A549 (cell line): ENCODE measurements around the gene CHRNA4.

ENCODE experiments used
- CTCF ChIP-seq: fragments of >200 bp; sonication (Bioruptor Twin); formaldehyde crosslinking; IDR thresholded peaks from 3 replicates; pipeline ENCODE4 v1.5.1; 2016
- EHMT2 ChIP-seq: fragments of 200-600 bp; sonication (generic); IDR thresholded peaks from 2 replicates; pipeline ENCODE4 v1.6.1; 2016; ENCODE audit warnings: antibody characterized with exemption, low read depth, mild to moderate bottlenecking, moderate library complexity
- EP300 ChIP-seq, 2 experiments: fragments of >200 bp; sonication (Bioruptor Twin); formaldehyde crosslinking; IDR thresholded peaks; 2 replicates in 1 of 2; 3 replicates in 1 of 2; pipeline ENCODE4 v1.6.1; 2016 to 2017
- ESRRA ChIP-seq: fragments of 150-350 bp; IDR thresholded peaks from 2 replicates; pipeline ENCODE4 v1.6.1; 2014; ENCODE audit warnings: mild to moderate bottlenecking, low read length, borderline replicate concordance
- KDM1A ChIP-seq: fragments of 200-600 bp; sonication (generic); IDR thresholded peaks from 2 replicates; pipeline ENCODE4 v1.6.1; 2016; ENCODE audit warnings: low read depth, mild to moderate bottlenecking
- MAFK ChIP-seq: fragments of 450-650 bp; IDR thresholded peaks from 2 replicates; pipeline ENCODE4 v1.6.1; 2014; ENCODE audit not compliant: partially characterized antibody
- NFE2L2 ChIP-seq: fragments of 150-350 bp; conservative IDR thresholded peaks from 2 replicates; pipeline ENCODE4 v1.6.1; 2014; ENCODE audit warnings: low read length
- POLR2A ChIP-seq: IDR thresholded peaks from 2 replicates; pipeline ENCODE4 v1.6.1; 2012; ENCODE audit warnings: mild to moderate bottlenecking, low read length
- POLR2AphosphoS2 ChIP-seq: conservative IDR thresholded peaks from 2 replicates; pipeline ENCODE4 v1.6.1; 2012; ENCODE audit warnings: low read length, improper control_type of control experiment, inconsistent platforms
- RAD21 ChIP-seq, 2 experiments: fragments of >200 bp in 1 of 2; sonication (Bioruptor Twin) in 1 of 2; formaldehyde crosslinking in 1 of 2; IDR thresholded peaks in 1 of 2; conservative IDR thresholded peaks in 1 of 2; 2 replicates in 1 of 2; 3 replicates in 1 of 2; pipeline ENCODE4 v1.6.1; 2012 to 2018; ENCODE audit warnings: inconsistent platforms in 1 of 2
- REST ChIP-seq: fragments of 200-600 bp; sonication (generic); IDR thresholded peaks from 2 replicates; pipeline ENCODE4 v1.6.1; 2016; ENCODE audit warnings: antibody characterized with exemption, mild to moderate bottlenecking, moderate library complexity
- ZFP36 ChIP-seq: fragments of 450-650 bp; IDR thresholded peaks from 2 replicates; pipeline ENCODE4 v1.6.1; 2014; ENCODE audit warnings: borderline replicate concordance; ENCODE audit not compliant: partially characterized antibody
- TF ChIP-seq, protein P1 (sequence below): fragments of >200 bp; sonication (Bioruptor Twin); formaldehyde crosslinking; IDR thresholded peaks from 3 replicates; pipeline ENCODE4 v1.6.1; 2016

GRCh38 chr20:63356511-63356910 is 4.6 kb downstream of the CHRNA4 start:
- no peak for TF ChIP-seq POLR2AphosphoS2
- no peak for TF ChIP-seq POLR2A
- no peak for TF ChIP-seq MAFK
- TF ChIP-seq CTCF: no peak
- TF ChIP-seq NFE2L2: no peak
- no peak for TF ChIP-seq KDM1A
- TF ChIP-seq REST: no peak
- no peak for TF ChIP-seq ESRRA
- no peak for TF ChIP-seq EHMT2
- TF ChIP-seq, protein P1, sequence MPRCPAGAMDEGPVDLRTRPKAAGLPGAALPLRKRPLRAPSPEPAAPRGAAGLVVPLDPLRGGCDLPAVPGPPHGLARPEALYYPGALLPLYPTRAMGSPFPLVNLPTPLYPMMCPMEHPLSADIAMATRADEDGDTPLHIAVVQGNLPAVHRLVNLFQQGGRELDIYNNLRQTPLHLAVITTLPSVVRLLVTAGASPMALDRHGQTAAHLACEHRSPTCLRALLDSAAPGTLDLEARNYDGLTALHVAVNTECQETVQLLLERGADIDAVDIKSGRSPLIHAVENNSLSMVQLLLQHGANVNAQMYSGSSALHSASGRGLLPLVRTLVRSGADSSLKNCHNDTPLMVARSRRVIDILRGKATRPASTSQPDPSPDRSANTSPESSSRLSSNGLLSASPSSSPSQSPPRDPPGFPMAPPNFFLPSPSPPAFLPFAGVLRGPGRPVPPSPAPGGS: no peak
- TF ChIP-seq EP300 (IDR thresholded peaks at IDR 0.05): no peak
- TF ChIP-seq RAD21 (conservative IDR thresholded peaks at IDR 0.05 in 1 of 2, IDR thresholded peaks at IDR 0.05 in 1 of 2): no peak
- TF ChIP-seq ZFP36: no peak
